Activated CD4-positive, alpha-beta T cell treated with anti-CD3 and anti-CD28 coated beads for 4 hours (primary cell): ENCODE data around the gene GSDMA.
A peak's percentile ranks its signal among the peaks of the same experiment; 100 is the strongest.
"Not testable (repeated sequence)": the region's sequence is repeated elsewhere in the genome, so short reads cannot be mapped to it uniquely, and the experiment has no call there.

Experiments
- DNase-seq, 2 donors: peaks; one replicate each; pipeline ENCODE4 v3.0.0-alpha.2; 2020

GSDMA gene

GRCh38 chr17:39929646-39930407 is 33.0 kb upstream of the GSDMA start:
- no peak for DNase-seq

GRCh38 chr17:39933912-39934311 is 28.9 kb upstream of the GSDMA start:
- DNase-seq = no peak

- no peak for DNase-seq
Measured at GRCh38 chr17:39934324-39934723, 28.5 kb upstream of the GSDMA start.

GRCh38 chr17:39935909-39936308 is 26.9 kb upstream of the GSDMA start:
- no peak for DNase-seq

- DNase-seq = no peak
Measured at GRCh38 chr17:39937447-39937846, 25.4 kb upstream of the GSDMA start.

GRCh38 chr17:39938140-39938869 is 24.5 kb upstream of the GSDMA start:
- DNase-seq = no peak

GRCh38 chr17:39939106-39939505 is 23.7 kb upstream of the GSDMA start:
- no peak for DNase-seq

- peak; percentile 17 to 19 for DNase-seq
Measured at GRCh38 chr17:39939588-39940419, 23.0 kb upstream of the GSDMA start.

- no peak for DNase-seq
Measured at GRCh38 chr17:39943702-39944392, 19.0 kb upstream of the GSDMA start.

GRCh38 chr17:39944393-39944711 is 18.5 kb upstream of the GSDMA start:
- DNase-seq = no peak

- no peak for DNase-seq
Measured at GRCh38 chr17:39946551-39947330, 16.1 kb upstream of the GSDMA start.

GRCh38 chr17:39948489-39948828 is 14.3 kb upstream of the GSDMA start:
- not testable (repeated sequence) for DNase-seq

- no peak for DNase-seq
Measured at GRCh38 chr17:39949028-39949427, 13.8 kb upstream of the GSDMA start.

- no peak for DNase-seq
Measured at GRCh38 chr17:39950871-39951348, 11.9 kb upstream of the GSDMA start.

- DNase-seq = no peak
Measured at GRCh38 chr17:39951924-39952679, 10.7 kb upstream of the GSDMA start.

- DNase-seq = peak; percentile 95 to 96
Measured at GRCh38 chr17:39952680-39953470, 9.9 kb upstream of the GSDMA start.

GRCh38 chr17:39953471-39953888 is 9.3 kb upstream of the GSDMA start:
- DNase-seq = no peak

GRCh38 chr17:39954876-39955275 is 7.9 kb upstream of the GSDMA start:
- no peak for DNase-seq

GRCh38 chr17:39955726-39956225 is 7.0 kb upstream of the GSDMA start:
- DNase-seq = no peak

- no peak for DNase-seq
Measured at GRCh38 chr17:39960524-39961041, 2.2 kb upstream of the GSDMA start.
